DMS53 (cell line): Measurements from ENCODE around the gene C15orf61.

Experiments
- DNase-seq: peaks from one replicate; lab custom pipeline; 2025; lab: John Stamatoyannopoulos, UW

Gene C15orf61

GRCh38 chr15:67512933-67513714, 7.8 kb upstream of the C15orf61 start:
- DNase-seq, result no peak

GRCh38 chr15:67515090-67515489, 5.8 kb upstream of the C15orf61 start:
- no peak for DNase-seq

- DNase-seq, result no peak
Measured at GRCh38 chr15:67515557-67515956, 5.4 kb upstream of the C15orf61 start.

- no peak for DNase-seq
Measured at GRCh38 chr15:67520321-67521028, 456 bp upstream of the C15orf61 start.

GRCh38 chr15:67521783-67522568, 1.0 kb downstream of the C15orf61 start:
- DNase-seq, result peak; percentile 28

- DNase-seq, result no peak
Measured at GRCh38 chr15:67523330-67523729, 2.4 kb downstream of the C15orf61 start.

- no peak for DNase-seq
Measured at GRCh38 chr15:67524235-67524634, 3.3 kb downstream of the C15orf61 start.

GRCh38 chr15:67528513-67528912, 7.6 kb downstream of the C15orf61 start:
- DNase-seq, result no peak

- no peak for DNase-seq
Measured at GRCh38 chr15:67531379-67531914, 10.5 kb downstream of the C15orf61 start.

GRCh38 chr15:67533873-67534272, 12.9 kb downstream of the C15orf61 start:
- DNase-seq, result no peak

GRCh38 chr15:67534360-67534759, 13.4 kb downstream of the C15orf61 start:
- DNase-seq, result no peak

- DNase-seq, result no peak
Measured at GRCh38 chr15:67537771-67538170, 16.8 kb downstream of the C15orf61 start.

- DNase-seq, result peak; percentile 83
Measured at GRCh38 chr15:67542420-67543347, 21.8 kb downstream of the C15orf61 start, which contains the start of gene MAP2K5. TSS of gene MAP2K5 (plus strand) at chr15:67542703. CDS start at chr15:67543336, 633 bp downstream.

GRCh38 chr15:67543348-67543718, 22.4 kb downstream of the C15orf61 start:
- DNase-seq, result peak; percentile 25

- DNase-seq, result no peak
Measured at GRCh38 chr15:67544475-67544874, 23.5 kb downstream of the C15orf61 start.

GRCh38 chr15:67545864-67546263, 24.9 kb downstream of the C15orf61 start:
- no peak for DNase-seq

- DNase-seq, result no peak
Measured at GRCh38 chr15:67547064-67547463, 26.1 kb downstream of the C15orf61 start.

GRCh38 chr15:67547836-67548235, 26.9 kb downstream of the C15orf61 start:
- no peak for DNase-seq

GRCh38 chr15:67548236-67548852, 27.4 kb downstream of the C15orf61 start:
- no peak for DNase-seq

- DNase-seq, result no peak
Measured at GRCh38 chr15:67548862-67549651, 28.1 kb downstream of the C15orf61 start.
